Heart left ventricle (tissue), 13 donors: Measurements from ENCODE around the gene PPME1.

Experiments used
- CTCF ChIP-seq, 12 donors: fragments of 200-600 bp; sonication (generic) in 4 of 12; IDR thresholded peaks; one replicate each; pipeline versions ENCODE4 v1.5.0 to v1.8.0; 2018 to 2022; ENCODE audit warnings: antibody characterized with exemption in 12 of 12, mild to moderate bottlenecking in 5 of 12
- POLR2A ChIP-seq, 2 donors: fragments of 450-650 bp; IDR thresholded peaks; one replicate each; pipeline ENCODE4 v1.6.1; 2017; ENCODE audit warnings: antibody characterized with exemption in 2 of 2, mild to moderate bottlenecking in 2 of 2, moderate library complexity in 2 of 2
- donor health status: ischemic (EF 13 %, LVEDD 7.1; RV severe dilation, severe dysfunction).
- donor health status: DM: no; HTN: yes; CAD: no.
- donor health status: DM: no; HTN: no; CAD: no.
- donor health status: ischemic (EF 25% LVEDD 6.9; RV normal size, moderate dysfunction).
- donor health status: ischemic (EF 25% LVEDD 5.7; RV mildly dilated, moderate dysfunction).
- donor health status: ischemic (EF 35%, LVEDD 5.7; RV mildly dilated, moderate dysfunction).
- donor health status: nonischemic (EF 11% LVEDD 7.7; RV severe dilation, severe dysfunction).
- donor health status: DM: yes; HTN: yes; CAD: no.
- donor health status: PGD.
- donor health status: ischemic (EF 29% LVEDD 5.4; RV normal size, mild dysfunction).
- donor health status: nonischemic (EF 23%, LVEDD 6.1; RV moderate dilation, normal function).

GRCh38 chr11:74142624-74143023 lies 28.5 kb upstream of the PPME1 start:
- no peak for TF ChIP-seq POLR2A (IDR thresholded peaks at IDR 0.05)
- no peak for TF ChIP-seq CTCF (IDR thresholded peaks at IDR 0.05)
